ENCODE measurements around the gene AKR1C3.

- TF ChIP-seq POLR2A (IDR thresholded peaks at IDR 0.05) (no peak), CTCF (IDR thresholded peaks at IDR 0.05) (no peak), POLR2AphosphoS5 (IDR thresholded peaks at IDR 0.05; ENCODE audit: insufficient read depth in 1 of 2, low read depth in 1 of 2) (no peak)
These were observed 1.8 kb upstream of the AKR1C3 start for GRCh38 chr10:5092375-5092774.
